Liver (tissue), 9 donors: ENCODE results near the gene RBKS. TPM values are rescaled to one million over a fixed set of nuclear protein-coding genes. Genes with fewer than 3 reads are reported as not detected.
"Not testable (repeated sequence)": the region's sequence is repeated elsewhere in the genome, so short reads cannot be mapped to it uniquely, and the experiment has no call there.

Source experiments
- DNase-seq: peaks from one replicate; pipeline ENCODE4 v3.0.0-alpha.2; 2017; ENCODE audit warnings: low spot score
- H3K27ac ChIP-seq, 2 donors: one replicate each; pipeline ENCODE4 v1.7.0; 2013; ENCODE audit warnings: inconsistent platforms in 2 of 2, low read length in 2 of 2, control low read depth in 1 of 2, low read depth in 1 of 2, mild to moderate bottlenecking in 1 of 2
- H3K27me3 ChIP-seq, 4 donors: one replicate each; pipeline versions ENCODE4 v1.6.1 to v1.7.0; 2013; ENCODE audit warnings: low read length in 3 of 4, inconsistent platforms in 1 of 4, mild to moderate bottlenecking in 1 of 4, moderate library complexity in 1 of 4; ENCODE audit not compliant: control insufficient read depth in 4 of 4, insufficient read depth in 4 of 4
- H3K36me3 ChIP-seq, 4 donors: one replicate each; pipeline versions ENCODE4 v1.6.1 to v1.7.0; 2013; ENCODE audit warnings: low read length in 3 of 4, mild to moderate bottlenecking in 3 of 4, low read depth in 1 of 4, moderate library complexity in 1 of 4; ENCODE audit not compliant: control insufficient read depth in 4 of 4, insufficient read depth in 3 of 4
- H3K4me1 ChIP-seq, 4 donors: one replicate each; pipeline versions ENCODE4 v1.6.1 to v1.7.0; 2013; ENCODE audit warnings: low read length in 3 of 4, mild to moderate bottlenecking in 3 of 4, moderate library complexity in 1 of 4; ENCODE audit not compliant: control insufficient read depth in 4 of 4, insufficient read depth in 4 of 4
- H3K4me3 ChIP-seq, 3 donors: one replicate each; pipeline versions ENCODE4 v1.6.1 to v1.7.0; 2013; ENCODE audit warnings: low read length in 3 of 3, control low read depth in 1 of 3, low read depth in 1 of 3, mild to moderate bottlenecking in 1 of 3
- H3K9ac ChIP-seq, 2 donors: one replicate each; pipeline ENCODE4 v1.7.0; 2013; ENCODE audit warnings: low read length in 2 of 2, mild to moderate bottlenecking in 2 of 2, moderate library complexity in 2 of 2, control low read depth in 1 of 2, low read depth in 1 of 2
- H3K9me3 ChIP-seq, 4 donors: one replicate each; pipeline versions ENCODE4 v1.6.1 to v1.7.0; 2013; ENCODE audit warnings: low read length in 3 of 4; ENCODE audit not compliant: control insufficient read depth in 4 of 4
- EGR1 ChIP-seq, 2 donors: IDR thresholded peaks; 2 replicates each; pipeline ENCODE4 v1.6.1; 2016 to 2018; ENCODE audit warnings: antibody characterized with exemption in 2 of 2, low read depth in 2 of 2
- HNF4A ChIP-seq, 2 donors: conservative IDR thresholded peaks; 2 replicates each; pipeline ENCODE4 v1.6.1; 2016; ENCODE audit warnings: antibody characterized with exemption in 2 of 2, mild to moderate bottlenecking in 2 of 2
- HNF4G ChIP-seq: IDR thresholded peaks from 2 replicates; pipeline ENCODE4 v1.6.1; 2016; ENCODE audit warnings: antibody characterized with exemption
- JUND ChIP-seq, 2 donors: IDR thresholded peaks; 2 replicates each; pipeline ENCODE4 v1.6.1; 2016; ENCODE audit warnings: antibody characterized with exemption in 2 of 2
- NR2F2 ChIP-seq: IDR thresholded peaks from 2 replicates; pipeline ENCODE4 v1.6.1; 2016; ENCODE audit warnings: antibody characterized with exemption
- RXRA ChIP-seq, 2 donors: IDR thresholded peaks; 2 replicates each; pipeline ENCODE4 v1.6.1; 2017 to 2018; ENCODE audit warnings: antibody characterized with exemption in 2 of 2, mild to moderate bottlenecking in 1 of 2
- SP1 ChIP-seq: IDR thresholded peaks from 2 replicates; pipeline ENCODE4 v1.6.1; 2018; ENCODE audit warnings: antibody characterized with exemption, mild to moderate bottlenecking
- TAF1 ChIP-seq: conservative IDR thresholded peaks from 2 replicates; pipeline ENCODE4 v1.6.1; 2016; ENCODE audit warnings: antibody characterized with exemption, mild to moderate bottlenecking
- YY1 ChIP-seq: IDR thresholded peaks from 2 replicates; pipeline ENCODE4 v1.6.1; 2016; ENCODE audit warnings: antibody characterized with exemption, mild to moderate bottlenecking
- WGBS: extraction: QIAGEN DNeasy Blood & Tissue Kit; methylation state at CpG from one replicate; pipeline ENCODE4 v1.1.7; 2013; 5-methylcytosine and 5-hydroxymethylcytosine counted together
- polyA plus RNA-seq, 2 donors: library from polyadenylated mRNA; stranded (reverse) in 1 of 2; unstranded in 1 of 2; fragments of 200-250 nt in 1 of 2; fragments of >200 nt in 1 of 2; fragmentation: Nextera tagmentation in 1 of 2; extraction: Ambion mirVana in 1 of 2; gene quantifications; one replicate each; pipeline versions ENCODE4 v1.2.1 to v1.2.3, GENCODE V29; 2013 to 2015
- total RNA-seq, 2 donors: library from RNA; depleted of rRNA; stranded (reverse); fragments of >200 nt; gene quantifications; one replicate each; pipeline ENCODE4 v1.2.3, GENCODE V29; 2014
- TF ChIP-seq, protein P1 (sequence below): IDR thresholded peaks from 2 replicates; pipeline ENCODE4 v1.6.1; 2016; ENCODE audit warnings: antibody characterized with exemption
- TF ChIP-seq, protein P2 (sequence below): IDR thresholded peaks from 2 replicates; pipeline ENCODE4 v1.6.1; 2016; ENCODE audit warnings: antibody characterized with exemption
- TF ChIP-seq, protein P3 (sequence below): fragments of 150-350 bp; IDR thresholded peaks from 2 replicates; pipeline ENCODE4 v1.5.1; 2017; ENCODE audit warnings: improper control_type of control experiment, low read depth, low read length; ENCODE audit not compliant: missing input control
- TF ChIP-seq, protein P4 (sequence below): IDR thresholded peaks from 2 replicates; pipeline ENCODE4 v1.6.1; 2016; ENCODE audit warnings: antibody characterized with exemption
- donor health status: healthy.
- donor health status: healthy.
- donor health status: healthy.
- donor health status: healthy.
- donor health status: healthy.

The RBKS gene
- total and polyA plus RNA-seq, 4 donors: 6.3 to 18.8 (median 15.2) TPM

DNA sequence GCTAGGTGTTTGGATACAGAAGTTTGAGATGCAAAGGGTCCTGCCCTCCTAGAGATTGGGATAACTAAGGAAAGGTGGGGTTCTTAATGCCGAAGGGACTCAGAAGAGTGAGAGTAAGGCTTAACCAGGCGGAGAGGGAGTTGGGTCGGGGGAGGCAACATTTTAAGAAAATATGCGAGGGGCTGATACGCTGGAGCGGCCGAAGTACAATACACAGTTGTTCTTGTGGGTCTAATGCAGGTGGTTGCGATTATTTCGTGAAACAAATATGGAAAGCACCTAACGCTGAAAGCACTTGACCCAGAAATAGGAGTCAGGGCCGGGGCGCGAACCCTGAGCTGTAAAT, 119.0 kb downstream of the RBKS start:
- 11% methylated on average over 13 of the region's 13 CpGs for WGBS
- H3K9me3 ChIP-seq: no peaks in the 10 kb centered on the region
- H3K9ac ChIP-seq: peak overlapping the region; percentile 77 to 82
- H3K36me3 ChIP-seq: peaks cover 0 to 10% (median under 1%) of the 10 kb centered on the region in 4 donors
- no peak for DNase-seq
- no peaks in the 10 kb centered on the region for H3K27me3 ChIP-seq
- peak overlapping the region; percentile 81 to 97 (median 92) for H3K4me3 ChIP-seq
- peaks cover 2 to 27% (median 17%) of the 10 kb centered on the region in 4 donors for H3K4me1 ChIP-seq
- TF ChIP-seq NR2F2: no peak
- TF ChIP-seq, protein P1, sequence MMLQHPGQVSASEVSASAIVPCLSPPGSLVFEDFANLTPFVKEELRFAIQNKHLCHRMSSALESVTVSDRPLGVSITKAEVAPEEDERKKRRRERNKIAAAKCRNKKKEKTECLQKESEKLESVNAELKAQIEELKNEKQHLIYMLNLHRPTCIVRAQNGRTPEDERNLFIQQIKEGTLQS: no peak
- TF ChIP-seq TAF1: no peak
- no peak for TF ChIP-seq SP1
- H3K27ac ChIP-seq: peak overlapping the region; percentile 87 to 98

DNA sequence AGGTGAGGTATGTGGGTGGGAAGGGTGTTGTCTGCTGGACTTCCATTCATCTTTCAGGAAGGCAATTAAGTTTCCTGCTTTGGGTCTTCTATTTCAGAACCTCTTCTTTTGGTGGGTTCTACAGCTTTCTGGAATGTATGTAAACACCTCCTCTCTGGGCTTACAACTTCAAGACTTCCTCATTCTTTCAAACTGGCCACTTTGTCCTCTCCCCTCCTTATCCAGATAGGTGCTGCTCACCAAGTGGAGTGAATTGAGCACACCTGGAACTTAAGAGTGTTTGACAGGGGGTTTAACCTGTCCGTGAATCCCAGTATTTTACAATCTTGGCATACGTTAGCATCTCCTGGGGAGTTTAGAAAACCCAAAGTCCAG, 123.9 kb downstream of the RBKS start:
- Histone ChIP-seq H3K36me3 (no peaks in the 10 kb centered on the region), H3K27ac (peak overlapping the region in 1 of 2 donors; percentile 14), H3K9ac (peak overlapping the region in 1 of 2 donors; percentile 55), H3K4me3 (peak overlapping the region in 2 of 3 donors; percentile 33 to 36), H3K27me3 (no peaks in the 10 kb centered on the region), H3K9me3 (no peaks in the 10 kb centered on the region), H3K4me1 (peaks cover 12 to 42% (median 32%) of the 10 kb centered on the region in 4 donors)
- TF ChIP-seq, protein P2, sequence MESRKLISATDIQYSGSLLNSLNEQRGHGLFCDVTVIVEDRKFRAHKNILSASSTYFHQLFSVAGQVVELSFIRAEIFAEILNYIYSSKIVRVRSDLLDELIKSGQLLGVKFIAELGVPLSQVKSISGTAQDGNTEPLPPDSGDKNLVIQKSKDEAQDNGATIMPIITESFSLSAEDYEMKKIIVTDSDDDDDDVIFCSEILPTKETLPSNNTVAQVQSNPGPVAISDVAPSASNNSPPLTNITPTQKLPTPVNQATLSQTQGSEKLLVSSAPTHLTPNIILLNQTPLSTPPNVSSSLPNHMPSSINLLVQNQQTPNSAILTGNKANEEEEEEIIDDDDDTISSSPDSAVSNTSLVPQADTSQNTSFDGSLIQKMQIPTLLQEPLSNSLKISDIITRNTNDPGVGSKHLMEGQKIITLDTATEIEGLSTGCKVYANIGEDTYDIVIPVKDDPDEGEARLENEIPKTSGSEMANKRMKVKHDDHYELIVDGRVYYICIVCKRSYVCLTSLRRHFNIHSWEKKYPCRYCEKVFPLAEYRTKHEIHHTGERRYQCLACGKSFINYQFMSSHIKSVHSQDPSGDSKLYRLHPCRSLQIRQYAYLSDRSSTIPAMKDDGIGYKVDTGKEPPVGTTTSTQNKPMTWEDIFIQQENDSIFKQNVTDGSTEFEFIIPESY: no peak
- TF ChIP-seq RXRA (IDR thresholded peaks at IDR 0.05) (no peak), HNF4G (no peak), EGR1 (IDR thresholded peaks at IDR 0.05; ENCODE audit: low read depth in 2 of 2) (no peak), HNF4A (conservative IDR thresholded peaks at IDR 0.05) (no peak), JUND (IDR thresholded peaks at IDR 0.05) (no peak)
- TF ChIP-seq, protein P1: no peak
- TF ChIP-seq, protein P3, sequence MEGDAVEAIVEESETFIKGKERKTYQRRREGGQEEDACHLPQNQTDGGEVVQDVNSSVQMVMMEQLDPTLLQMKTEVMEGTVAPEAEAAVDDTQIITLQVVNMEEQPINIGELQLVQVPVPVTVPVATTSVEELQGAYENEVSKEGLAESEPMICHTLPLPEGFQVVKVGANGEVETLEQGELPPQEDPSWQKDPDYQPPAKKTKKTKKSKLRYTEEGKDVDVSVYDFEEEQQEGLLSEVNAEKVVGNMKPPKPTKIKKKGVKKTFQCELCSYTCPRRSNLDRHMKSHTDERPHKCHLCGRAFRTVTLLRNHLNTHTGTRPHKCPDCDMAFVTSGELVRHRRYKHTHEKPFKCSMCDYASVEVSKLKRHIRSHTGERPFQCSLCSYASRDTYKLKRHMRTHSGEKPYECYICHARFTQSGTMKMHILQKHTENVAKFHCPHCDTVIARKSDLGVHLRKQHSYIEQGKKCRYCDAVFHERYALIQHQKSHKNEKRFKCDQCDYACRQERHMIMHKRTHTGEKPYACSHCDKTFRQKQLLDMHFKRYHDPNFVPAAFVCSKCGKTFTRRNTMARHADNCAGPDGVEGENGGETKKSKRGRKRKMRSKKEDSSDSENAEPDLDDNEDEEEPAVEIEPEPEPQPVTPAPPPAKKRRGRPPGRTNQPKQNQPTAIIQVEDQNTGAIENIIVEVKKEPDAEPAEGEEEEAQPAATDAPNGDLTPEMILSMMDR: no peak
- no peak for DNase-seq
- WGBS: 75% methylated on average over 2 of the region's 2 CpGs

DNA sequence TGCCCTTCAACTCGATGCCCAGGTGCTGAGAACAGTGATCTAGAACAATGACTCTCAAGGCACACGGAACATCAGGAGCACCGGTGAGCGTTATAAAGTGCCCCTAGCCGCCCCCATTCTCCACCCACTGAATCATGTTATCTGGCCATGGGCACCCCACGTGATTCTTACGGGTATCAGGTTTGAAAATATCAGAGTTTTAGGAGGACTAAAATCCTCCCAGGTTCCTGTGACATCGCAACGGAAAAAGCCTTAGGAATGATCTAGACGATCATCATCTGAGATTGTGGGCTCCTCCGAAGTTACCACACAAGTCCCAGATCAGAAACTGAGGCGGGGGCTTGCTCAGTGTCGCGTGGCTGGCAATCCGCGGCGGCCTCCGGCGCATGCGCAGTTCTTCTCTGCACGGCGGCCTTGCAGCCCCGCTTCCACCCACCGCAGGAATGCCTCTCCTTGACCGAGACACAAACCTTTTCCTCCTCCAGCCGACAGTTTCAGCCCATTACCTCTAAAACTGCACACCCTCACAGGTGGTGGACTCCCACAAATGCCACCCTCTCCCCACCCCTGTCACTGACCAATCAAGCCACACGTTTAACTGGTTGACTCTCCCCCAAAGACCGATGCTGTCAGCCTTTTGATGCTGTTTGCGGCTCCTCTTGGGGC, 124.4 kb downstream of the RBKS start:
- peak; percentile 16 for TF ChIP-seq SP1
- TF ChIP-seq NR2F2: no peak
- no peak for TF ChIP-seq YY1
- no peak for TF ChIP-seq EGR1 (IDR thresholded peaks at IDR 0.05; ENCODE audit: low read depth in 2 of 2)
- TF ChIP-seq JUND (IDR thresholded peaks at IDR 0.05): no peak
- TF ChIP-seq, protein P4, sequence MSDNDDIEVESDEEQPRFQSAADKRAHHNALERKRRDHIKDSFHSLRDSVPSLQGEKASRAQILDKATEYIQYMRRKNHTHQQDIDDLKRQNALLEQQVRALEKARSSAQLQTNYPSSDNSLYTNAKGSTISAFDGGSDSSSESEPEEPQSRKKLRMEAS: peak; percentile 11
- H3K4me1 ChIP-seq: peaks cover 12 to 37% (median 29%) of the 10 kb centered on the region in 4 donors
- no peaks in the 10 kb centered on the region for H3K9me3 ChIP-seq
- H3K4me3 ChIP-seq: peak overlapping the region in 2 of 3 donors; percentile 33 to 36
- peak overlapping the region; percentile 14 to 17 for H3K27ac ChIP-seq
- H3K9ac ChIP-seq: peak overlapping the region in 1 of 2 donors; percentile 64
- H3K27me3 ChIP-seq: no peaks in the 10 kb centered on the region
- 21% methylated on average over 29 of the region's 29 CpGs for WGBS
- no peaks in the 10 kb centered on the region for H3K36me3 ChIP-seq
- DNase-seq: peak; percentile 67

DNA sequence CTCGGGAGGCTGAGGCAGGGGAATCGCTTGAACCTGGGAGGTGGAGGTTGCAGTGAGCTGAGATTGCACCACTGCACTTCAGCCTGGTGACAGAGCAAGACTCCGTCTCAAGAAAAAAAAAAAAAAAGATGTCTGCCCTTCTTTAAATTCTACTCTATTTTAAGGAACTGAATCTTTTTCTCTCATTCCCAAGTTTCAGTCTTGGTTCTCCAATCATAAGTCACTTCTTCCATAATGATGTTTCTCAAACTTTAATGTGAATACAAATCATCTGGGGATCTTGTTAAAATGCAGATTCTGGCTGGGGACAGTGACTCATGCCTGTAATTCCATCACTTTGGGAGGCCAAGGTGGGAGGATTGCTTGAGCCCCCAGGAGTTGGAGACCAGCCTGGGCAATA, 125.7 kb downstream of the RBKS start:
- 88% methylated on average over 3 of the region's 3 CpGs for WGBS
- not testable (repeated sequence) for H3K27ac ChIP-seq, H3K4me3 ChIP-seq, DNase-seq, H3K9ac ChIP-seq, H3K27me3 ChIP-seq, H3K36me3 ChIP-seq, H3K9me3 ChIP-seq
- H3K4me1 ChIP-seq: peaks cover 12 to 36% (median 29%) of the 10 kb centered on the region in 4 donors
